Caco-2 (cell line): Measurements from ENCODE around the gene BLTP1. TPM values are rescaled to one million over a fixed set of nuclear protein-coding genes. Genes with fewer than 3 reads are reported as not detected.

Source experiments
- BruUV-seq: library from RNA; stranded (reverse); fragments of 400-500 nt; replicated peaks from 2 replicates; lab custom pipeline; 2021; lab: Mats Ljungman, UMichigan
- CTCF ChIA-PET: fragments of 300-600 bp; sonication (Branson Sonifier 250); formaldehyde crosslinking; loops from one replicate; lab custom pipeline; 2022; ENCODE audit warnings: antibody characterized with exemption; lab: Charles Lee
- POLR2A ChIA-PET: fragments of 300-600 bp; sonication (Branson Sonifier 250); formaldehyde crosslinking; loops from one replicate; lab custom pipeline; 2022; ENCODE audit warnings: antibody characterized with exemption; lab: Charles Lee
- DNase-seq, 2 experiments: peaks; one replicate each; pipeline versions ENCODE4 v3.0.0 to v3.0.0-alpha.2; 2020 to 2022
- H3K27me3 ChIP-seq: replicated peaks from 2 replicates; pipeline ENCODE4 v1.6.0; 2011; ENCODE audit warnings: low read length; ENCODE audit not compliant: control insufficient read depth, insufficient read depth
- H3K36me3 ChIP-seq: 2 replicates; pipeline ENCODE4 v1.5.1; 2011; ENCODE audit warnings: low read length; ENCODE audit not compliant: control insufficient read depth, insufficient read depth
- H3K4me1 ChIP-seq: fragments of 250-450 bp; sonication (Bioruptor Pico); 2 replicates; pipeline ENCODE4 v1.5.1; 2020; ENCODE audit warnings: mild to moderate bottlenecking
- H3K4me3 ChIP-seq: 2 replicates; pipeline ENCODE4 v1.5.1; 2011; ENCODE audit warnings: low read depth, mild to moderate bottlenecking, control low read depth, low read length
- H3K9me3 ChIP-seq: fragments of 250-450 bp; sonication (Bioruptor Pico); 2 replicates; pipeline ENCODE4 v1.5.1; 2020; ENCODE audit warnings: mild to moderate bottlenecking, moderate library complexity
- H3K27ac Mint-ChIP-seq: one replicate; pipeline ENCODE4 v1.8.0; 2022; ENCODE audit warnings: mixed read lengths; ENCODE audit not compliant: unreplicated experiment
- H3K27me3 Mint-ChIP-seq: one replicate; pipeline ENCODE4 v1.8.0; 2022; ENCODE audit warnings: mixed read lengths; ENCODE audit not compliant: insufficient read depth, unreplicated experiment
- H3K36me3 Mint-ChIP-seq: one replicate; pipeline ENCODE4 v1.8.0; 2022; ENCODE audit warnings: mild to moderate bottlenecking, mixed read lengths; ENCODE audit not compliant: insufficient read depth, unreplicated experiment
- H3K4me1 Mint-ChIP-seq: one replicate; pipeline ENCODE4 v1.8.0; 2022; ENCODE audit warnings: low read depth, mixed read lengths; ENCODE audit not compliant: unreplicated experiment
- H3K4me3 Mint-ChIP-seq: one replicate; pipeline ENCODE4 v1.8.0; 2022; ENCODE audit warnings: mild to moderate bottlenecking, moderate library complexity, mixed read lengths; ENCODE audit not compliant: unreplicated experiment
- H3K9me3 Mint-ChIP-seq: one replicate; pipeline ENCODE4 v1.8.0; 2022; ENCODE audit warnings: mixed read lengths; ENCODE audit not compliant: unreplicated experiment
- CTCF ChIP-seq, 2 experiments: fragments of 200-600 bp in 1 of 2; IDR thresholded peaks; 1 replicate in 1 of 2; 2 replicates in 1 of 2; pipeline versions ENCODE4 v1.5.1 to v1.8.0; 2011 to 2022; ENCODE audit warnings: antibody characterized with exemption in 1 of 2, control low read depth in 1 of 2, inconsistent platforms in 1 of 2, low read depth in 1 of 2, low read length in 1 of 2, mild to moderate bottlenecking in 1 of 2, moderate library complexity in 1 of 2; ENCODE audit not compliant: insufficient read depth in 1 of 2, severe bottlenecking in 1 of 2, unreplicated experiment in 1 of 2
- intact Hi-C: fragments of 100-400 bp; cut with micrococcal nuclease; formaldehyde crosslinking; loops from one replicate; pipeline ENCODE4 v1.10.0; 2022; ENCODE audit not compliant: unreplicated experiment
- total RNA-seq: library from RNA; stranded (reverse); gene quantifications from 2 replicates; pipeline ENCODE4 v1.2.3, GENCODE V29; 2022

Gene BLTP1
- total RNA-seq, 1 experiment from 2014 or later = 32.0 TPM

- H3K9me3 ChIP-seq = no peaks in the 10 kb centered on the region
- no peaks in the 10 kb centered on the region for H3K36me3 ChIP-seq
- intact Hi-C loops = no loop called here
- no peaks in the 10 kb centered on the region for H3K27me3 ChIP-seq
- TF ChIP-seq CTCF (IDR thresholded peaks at IDR 0.05; ENCODE audit: insufficient read depth in 1 of 2, low read depth in 1 of 2, low read length in 1 of 2, severe bottlenecking in 1 of 2, unreplicated experiment in 1 of 2) = no peak
- H3K27ac Mint-ChIP-seq = no peak overlapping the region
- H3K4me3 Mint-ChIP-seq = no peak overlapping the region
- H3K36me3 Mint-ChIP-seq = no peaks in the 10 kb centered on the region
- H3K9me3 Mint-ChIP-seq = peaks cover 23% of the 10 kb centered on the region
- H3K4me1 Mint-ChIP-seq = no peaks in the 10 kb centered on the region
- H3K4me3 ChIP-seq = no peak overlapping the region
- DNase-seq = no peak
- no TSS peak for BruUV-seq
- peaks cover 3% of the 10 kb centered on the region for H3K27me3 Mint-ChIP-seq
- ChIA-PET POLR2A (no interaction called here), CTCF (no interaction called here)
- H3K4me1 ChIP-seq = no peaks in the 10 kb centered on the region
Observed at GRCh38 chr4:122119739-122120138, 32.4 kb upstream of the BLTP1 start.

GRCh38 chr4:122121593-122121992 is 30.5 kb upstream of the BLTP1 start:
- H3K36me3 Mint-ChIP-seq = no peaks in the 10 kb centered on the region
- peaks cover 21% of the 10 kb centered on the region for H3K9me3 Mint-ChIP-seq
- no TSS peak for BruUV-seq
- Histone ChIP-seq H3K27me3 (no peaks in the 10 kb centered on the region), H3K4me3 (no peak overlapping the region), H3K36me3 (no peaks in the 10 kb centered on the region), H3K4me1 (no peaks in the 10 kb centered on the region), H3K9me3 (no peaks in the 10 kb centered on the region)
- no peak overlapping the region for H3K4me3 Mint-ChIP-seq
- H3K4me1 Mint-ChIP-seq = no peaks in the 10 kb centered on the region
- CTCF ChIA-PET = no interaction called here
- intact Hi-C loops = no loop called here
- H3K27ac Mint-ChIP-seq = no peak overlapping the region
- POLR2A ChIA-PET = no interaction called here
- no peak for DNase-seq
- no peak for TF ChIP-seq CTCF (IDR thresholded peaks at IDR 0.05; ENCODE audit: insufficient read depth in 1 of 2, low read depth in 1 of 2, low read length in 1 of 2, severe bottlenecking in 1 of 2, unreplicated experiment in 1 of 2)
- peaks cover 3% of the 10 kb centered on the region for H3K27me3 Mint-ChIP-seq

- TF ChIP-seq CTCF (IDR thresholded peaks at IDR 0.05; ENCODE audit: insufficient read depth in 1 of 2, low read depth in 1 of 2, low read length in 1 of 2, severe bottlenecking in 1 of 2, unreplicated experiment in 1 of 2) = no peak
- no peaks in the 10 kb centered on the region for H3K27me3 ChIP-seq
- H3K27me3 Mint-ChIP-seq = peaks cover 3% of the 10 kb centered on the region
- POLR2A ChIA-PET = no interaction called here
- no peak overlapping the region for H3K4me3 Mint-ChIP-seq
- no TSS peak for BruUV-seq
- no peaks in the 10 kb centered on the region for H3K9me3 ChIP-seq
- H3K4me3 ChIP-seq = no peak overlapping the region
- no peaks in the 10 kb centered on the region for H3K4me1 Mint-ChIP-seq
- H3K36me3 ChIP-seq = no peaks in the 10 kb centered on the region
- H3K4me1 ChIP-seq = no peaks in the 10 kb centered on the region
- no peak overlapping the region for H3K27ac Mint-ChIP-seq
- H3K9me3 Mint-ChIP-seq = peaks cover 16% of the 10 kb centered on the region
- CTCF ChIA-PET = no interaction called here
- intact Hi-C loops = no loop called here
- DNase-seq = no peak
- no peaks in the 10 kb centered on the region for H3K36me3 Mint-ChIP-seq
Observed at GRCh38 chr4:122122083-122122482, 30.0 kb upstream of the BLTP1 start.
